Astrocyte (in vitro differentiated cells and primary cell): ENCODE data around the gene MYO16.

ENCODE experiments used
- CTCF ChIP-seq: IDR thresholded peaks from 2 replicates; pipeline ENCODE4 v1.5.1; 2011; ENCODE audit warnings: low read depth, mild to moderate bottlenecking, inconsistent platforms, low read length, moderate library complexity; ENCODE audit not compliant: insufficient read depth
- EZH2 ChIP-seq: IDR thresholded peaks from 2 replicates; pipeline ENCODE4 v1.6.1; 2012; ENCODE audit warnings: mild to moderate bottlenecking, low read length, inconsistent platforms; ENCODE audit not compliant: insufficient read depth

- TF ChIP-seq CTCF (no peak), EZH2 (no peak)
Measured at GRCh38 chr13:108621462-108621861, 7.9 kb upstream of the MYO16 start.
